NB4 (cell line): Measurements from ENCODE around the gene CHST4.

Experiments used
- DNase-seq: peaks from one replicate; pipeline ENCODE4 v3.0.0; 2010; ENCODE audit warnings: low read depth
- H3K4me3 ChIP-seq: one replicate; pipeline ENCODE4 v1.5.1; 2011; ENCODE audit warnings: mild to moderate bottlenecking, low read depth, low read length, moderate library complexity
- CTCF ChIP-seq: IDR thresholded peaks from one replicate; pipeline ENCODE4 v1.5.1; 2012; ENCODE audit warnings: low read depth, low read length
- MAX ChIP-seq: IDR thresholded peaks from 2 replicates; pipeline ENCODE4 v1.6.1; 2011; ENCODE audit warnings: low read depth, low read length
- MYC ChIP-seq: IDR thresholded peaks from 2 replicates; pipeline ENCODE4 v1.6.1; 2011; ENCODE audit warnings: low read depth, low read length
- POLR2A ChIP-seq: IDR thresholded peaks from 2 replicates; pipeline ENCODE4 v1.6.1; 2011; ENCODE audit warnings: mild to moderate bottlenecking; ENCODE audit not compliant: insufficient read length; ENCODE audit errors: extremely low read depth

Gene CHST4

GRCh38 chr16:71584543-71585317 is 58.5 kb downstream of the CHST4 start:
- no peak for DNase-seq
- TF ChIP-seq MYC (no peak), MAX (no peak), CTCF (no peak), POLR2A (no peak)
- H3K4me3 ChIP-seq, result no peak overlapping the region

GRCh38 chr16:71585318-71585703 is 59.1 kb downstream of the CHST4 start:
- no peak overlapping the region for H3K4me3 ChIP-seq
- TF ChIP-seq CTCF, result no peak
- TF ChIP-seq MYC, result no peak
- TF ChIP-seq POLR2A, result no peak
- no peak for TF ChIP-seq MAX
- no peak for DNase-seq
